GM21360 (cell line): ENCODE results near the gene HPCAL4.

Experiments
- ATAC-seq: cut with Tn5 transposase; IDR thresholded peaks from one replicate; pipeline ENCODE4 v1.9.1; 2021; ENCODE audit warnings: mild to moderate bottlenecking, moderate library complexity; ENCODE audit not compliant: unreplicated experiment

The HPCAL4 gene

GRCh38 chr1:39678889-39679288 is 12.3 kb downstream of the HPCAL4 start:
- ATAC-seq: no peak

GRCh38 chr1:39677645-39678044 is 13.6 kb downstream of the HPCAL4 start:
- no peak for ATAC-seq

- ATAC-seq: no peak
Measured at GRCh38 chr1:39676948-39677548, 14.2 kb downstream of the HPCAL4 start.

- ATAC-seq: no peak
Measured at GRCh38 chr1:39675220-39675619, 16.0 kb downstream of the HPCAL4 start.

GRCh38 chr1:39673215-39673614 is 18.0 kb downstream of the HPCAL4 start:
- ATAC-seq: no peak

GRCh38 chr1:39672551-39672947 is 18.7 kb downstream of the HPCAL4 start:
- ATAC-seq: no peak

- no peak for ATAC-seq
Measured at GRCh38 chr1:39671793-39672550, 19.3 kb downstream of the HPCAL4 start, which contains the start of gene NT5C1A. NT5C1A (minus strand) TSS chr1:39672107; CDS start chr1:39672038, 69 bp downstream.

GRCh38 chr1:39671433-39671792 is 19.8 kb downstream of the HPCAL4 start:
- no peak for ATAC-seq

- ATAC-seq: no peak
Measured at GRCh38 chr1:39670689-39671088, 20.5 kb downstream of the HPCAL4 start.

- ATAC-seq: no peak
Measured at GRCh38 chr1:39668894-39669293, 22.3 kb downstream of the HPCAL4 start.

- ATAC-seq: no peak
Measured at GRCh38 chr1:39668111-39668510, 23.1 kb downstream of the HPCAL4 start.

GRCh38 chr1:39666772-39667171 is 24.5 kb downstream of the HPCAL4 start:
- peak; percentile 70 for ATAC-seq

- ATAC-seq: no peak
Measured at GRCh38 chr1:39663559-39663958, 27.7 kb downstream of the HPCAL4 start.

GRCh38 chr1:39662861-39663260 is 28.4 kb downstream of the HPCAL4 start:
- no peak for ATAC-seq

GRCh38 chr1:39659538-39659937 is 31.7 kb downstream of the HPCAL4 start:
- ATAC-seq: no peak

GRCh38 chr1:39659110-39659509 is 32.1 kb downstream of the HPCAL4 start:
- ATAC-seq: no peak

GRCh38 chr1:39657923-39658485 is 33.2 kb downstream of the HPCAL4 start:
- ATAC-seq: no peak

GRCh38 chr1:39657402-39657801 is 33.8 kb downstream of the HPCAL4 start:
- ATAC-seq: no peak

- no peak for ATAC-seq
Measured at GRCh38 chr1:39656391-39656790, 34.8 kb downstream of the HPCAL4 start.

GRCh38 chr1:39655578-39656268 is 35.5 kb downstream of the HPCAL4 start:
- ATAC-seq: no peak

GRCh38 chr1:39654291-39654690 is 36.9 kb downstream of the HPCAL4 start:
- ATAC-seq: no peak
